Measurements from ENCODE around the gene OR13C5. TPM values are rescaled to one million over a fixed set of nuclear protein-coding genes. Genes with fewer than 3 reads are reported as not detected.
"Not testable (repeated sequence)": the region's sequence is repeated elsewhere in the genome, so short reads cannot be mapped to it uniquely, and the experiment has no call there.

The OR13C5 gene, protein sequence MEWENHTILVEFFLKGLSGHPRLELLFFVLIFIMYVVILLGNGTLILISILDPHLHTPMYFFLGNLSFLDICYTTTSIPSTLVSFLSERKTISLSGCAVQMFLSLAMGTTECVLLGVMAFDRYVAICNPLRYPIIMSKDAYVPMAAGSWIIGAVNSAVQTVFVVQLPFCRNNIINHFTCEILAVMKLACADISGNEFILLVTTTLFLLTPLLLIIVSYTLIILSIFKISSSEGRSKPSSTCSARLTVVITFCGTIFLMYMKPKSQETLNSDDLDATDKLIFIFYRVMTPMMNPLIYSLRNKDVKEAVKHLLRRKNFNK
- total RNA-seq: not detected
- polyA plus RNA-seq: not detected
- long read RNA-seq, donor 1: 0 reads
- long read RNA-seq, donor 2: 0 reads

DNA sequence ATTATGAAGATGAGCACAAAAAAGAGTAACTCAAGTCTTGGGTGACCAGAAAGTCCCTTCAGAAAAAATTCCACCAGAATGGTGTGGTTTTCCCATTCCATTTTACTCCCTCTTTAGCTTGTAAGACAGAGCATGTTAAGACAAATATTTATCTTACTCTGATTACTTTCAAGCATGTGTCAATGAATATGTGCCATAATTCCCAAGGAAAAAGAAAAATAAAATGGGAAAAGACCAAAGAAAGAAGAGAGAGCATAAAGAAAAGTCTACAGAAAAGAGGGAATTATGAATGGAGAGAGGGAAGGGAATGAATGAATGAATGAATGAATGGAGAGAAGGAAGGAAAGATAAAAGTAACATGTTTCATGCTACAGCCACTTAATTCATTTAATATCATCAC, at the start of gene OR13C5:
Gene OR13C5, minus strand, starts transcription at position 101 of the 400 bp plus-strand sequence. Its CDS starts 0 bp downstream, at position 101.
- H3K4me1 ChIP-seq; intact Hi-C loops (cut with DNase I); DNase-seq; ATAC-seq; H3K36me3 ChIP-seq (ENCODE audit: insufficient read depth in 1 of 2, low read depth in 1 of 2); H3K4me3 ChIP-seq; H3K27ac ChIP-seq; H3K9me3 ChIP-seq; H3K27me3 ChIP-seq (ENCODE audit: insufficient read depth in 3 of 3, low read length in 2 of 3): not testable (repeated sequence)

DNA sequence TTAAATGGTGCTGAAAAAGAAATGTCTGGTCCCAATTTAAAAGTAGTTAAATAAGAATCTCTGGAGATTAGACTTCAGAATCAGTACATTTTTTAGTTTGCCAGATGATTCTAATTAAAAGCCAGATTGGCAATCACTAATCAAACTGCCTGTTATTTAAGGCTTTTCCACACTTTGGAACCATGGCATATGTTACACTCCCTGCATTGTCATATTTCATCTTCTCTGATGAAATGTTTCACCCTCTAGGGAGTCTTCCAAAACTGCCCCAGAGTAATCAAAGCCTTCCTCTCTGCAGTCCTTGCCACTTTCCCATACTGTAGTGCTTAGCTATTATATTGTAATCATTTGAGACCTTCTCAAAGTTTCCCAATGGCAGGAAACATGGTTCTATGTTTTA, 36.2 kb upstream of the OR13C5 start:
- no peaks in the 10 kb centered on the region for H3K27me3 ChIP-seq (ENCODE audit: insufficient read depth in 3 of 3, low read length in 2 of 3)
- H3K4me3 ChIP-seq: no peak overlapping the region
- H3K4me1 ChIP-seq: no peaks in the 10 kb centered on the region

DNA sequence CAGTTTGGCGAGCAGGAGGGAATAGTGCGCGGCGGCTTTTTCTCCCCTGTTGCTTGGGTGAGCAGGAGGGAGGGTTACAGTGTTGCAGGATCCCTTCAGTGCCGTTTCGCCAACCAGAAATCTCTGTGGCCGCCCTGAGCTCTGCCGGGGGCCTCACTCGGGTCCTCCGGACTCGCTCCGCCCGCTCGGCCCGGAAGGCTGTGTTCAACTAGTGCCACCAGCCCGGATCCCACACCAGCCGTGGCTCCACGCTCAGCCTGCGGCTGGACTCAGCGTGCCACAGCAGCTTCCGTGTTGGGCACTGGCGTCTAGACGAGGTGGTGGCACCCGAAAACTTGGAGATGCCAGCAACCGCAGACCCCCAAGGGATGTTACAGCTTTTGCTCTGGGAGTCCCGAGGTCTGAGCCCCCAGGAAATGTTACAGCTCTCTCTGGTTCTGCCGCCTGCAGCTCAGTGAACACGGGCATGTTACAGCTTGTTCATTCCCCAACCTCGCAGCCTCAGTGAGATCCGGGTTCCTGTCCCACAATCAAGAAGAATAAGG, 34.8 kb upstream of the OR13C5 start:
- no peaks in the 10 kb centered on the region for H3K36me3 ChIP-seq (ENCODE audit: insufficient read depth in 1 of 2, low read depth in 1 of 2)
- ATAC-seq: no peak
- H3K27me3 ChIP-seq (ENCODE audit: insufficient read depth in 3 of 3, low read length in 2 of 3): no peaks in the 10 kb centered on the region
- TF ChIP-seq, protein P1, sequence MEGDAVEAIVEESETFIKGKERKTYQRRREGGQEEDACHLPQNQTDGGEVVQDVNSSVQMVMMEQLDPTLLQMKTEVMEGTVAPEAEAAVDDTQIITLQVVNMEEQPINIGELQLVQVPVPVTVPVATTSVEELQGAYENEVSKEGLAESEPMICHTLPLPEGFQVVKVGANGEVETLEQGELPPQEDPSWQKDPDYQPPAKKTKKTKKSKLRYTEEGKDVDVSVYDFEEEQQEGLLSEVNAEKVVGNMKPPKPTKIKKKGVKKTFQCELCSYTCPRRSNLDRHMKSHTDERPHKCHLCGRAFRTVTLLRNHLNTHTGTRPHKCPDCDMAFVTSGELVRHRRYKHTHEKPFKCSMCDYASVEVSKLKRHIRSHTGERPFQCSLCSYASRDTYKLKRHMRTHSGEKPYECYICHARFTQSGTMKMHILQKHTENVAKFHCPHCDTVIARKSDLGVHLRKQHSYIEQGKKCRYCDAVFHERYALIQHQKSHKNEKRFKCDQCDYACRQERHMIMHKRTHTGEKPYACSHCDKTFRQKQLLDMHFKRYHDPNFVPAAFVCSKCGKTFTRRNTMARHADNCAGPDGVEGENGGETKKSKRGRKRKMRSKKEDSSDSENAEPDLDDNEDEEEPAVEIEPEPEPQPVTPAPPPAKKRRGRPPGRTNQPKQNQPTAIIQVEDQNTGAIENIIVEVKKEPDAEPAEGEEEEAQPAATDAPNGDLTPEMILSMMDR (IDR thresholded peaks at IDR 0.05): no peak
- intact Hi-C loops (cut with DNase I): no loop called here
- DNase-seq: no peak
- WGBS, 3 donors: 92 to 96% (median 95%) methylated on average over 30 of the region's 30 CpGs
- H3K4me3 ChIP-seq: no peak overlapping the region
- H3K9me3 ChIP-seq: peaks cover 10% of the 10 kb centered on the region
- H3K27ac ChIP-seq: no peak overlapping the region
- H3K4me1 ChIP-seq: no peaks in the 10 kb centered on the region

More for the DNA sequence above, 36.2 kb upstream of the OR13C5 start:
- DNase-seq (no peak), ATAC-seq (no peak)
- Histone ChIP-seq H3K27ac (no peak overlapping the region), H3K9me3 (peaks cover 21% of the 10 kb centered on the region), H3K36me3 (ENCODE audit: insufficient read depth in 1 of 2, low read depth in 1 of 2) (no peaks in the 10 kb centered on the region)
- intact Hi-C loops (cut with DNase I): no loop called here
- TF ChIP-seq, protein P1 (IDR thresholded peaks at IDR 0.05): no peak

DNA sequence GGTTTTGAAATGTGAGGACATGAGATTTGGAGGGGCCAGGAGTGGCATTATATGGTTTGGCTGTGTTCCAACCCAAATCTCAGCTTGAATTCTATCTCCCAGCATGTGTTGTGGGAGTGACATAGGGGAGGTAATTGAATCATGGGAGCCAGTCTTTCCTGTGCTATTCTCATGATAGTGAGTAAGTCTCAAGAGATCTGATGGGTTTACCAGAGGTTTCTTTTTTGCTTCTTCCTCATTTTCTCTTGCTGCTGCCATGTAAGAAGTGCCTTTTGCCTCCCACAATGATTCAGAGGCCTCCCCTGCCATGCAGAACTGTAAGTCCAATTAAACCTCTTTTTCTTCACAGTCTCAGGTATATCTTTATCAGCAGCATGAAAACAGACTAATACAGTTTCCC, 26.8 kb upstream of the OR13C5 start:
- H3K27me3 ChIP-seq (ENCODE audit: insufficient read depth in 3 of 3, low read length in 2 of 3); ATAC-seq; H3K4me1 ChIP-seq; intact Hi-C loops (cut with DNase I); H3K36me3 ChIP-seq (ENCODE audit: insufficient read depth in 1 of 2, low read depth in 1 of 2); H3K4me3 ChIP-seq; H3K9me3 ChIP-seq; H3K27ac ChIP-seq; DNase-seq: not testable (repeated sequence)

DNA sequence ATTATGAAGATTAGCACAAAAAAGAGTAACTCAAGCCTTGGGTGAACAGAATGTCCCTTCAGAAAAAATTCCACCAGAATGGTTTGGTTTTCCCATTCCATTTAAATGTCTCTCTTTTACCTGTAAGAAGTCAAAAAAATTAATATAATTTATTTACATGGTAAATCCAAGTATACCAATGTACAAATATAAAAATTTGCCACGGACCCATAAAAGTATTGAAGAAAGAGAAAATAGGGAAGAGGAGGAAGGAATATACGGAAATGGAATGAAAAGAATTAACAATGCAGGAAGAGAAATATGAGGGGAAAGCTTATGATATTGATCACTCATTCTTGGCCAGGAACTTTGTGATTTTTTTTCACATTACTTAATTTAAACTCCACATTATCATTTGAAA, 18.9 kb upstream of the OR13C5 start, which contains the start of gene OR13C9:
Gene OR13C9, minus strand, starts transcription at position 101 of the 400 bp plus-strand sequence. Its CDS starts 0 bp downstream, at position 101.
- no peaks in the 10 kb centered on the region for H3K9me3 ChIP-seq
- TF ChIP-seq, protein P1 (IDR thresholded peaks at IDR 0.05): no peak
- H3K4me1 ChIP-seq: no peaks in the 10 kb centered on the region
- H3K36me3 ChIP-seq (ENCODE audit: insufficient read depth in 1 of 2, low read depth in 1 of 2): no peaks in the 10 kb centered on the region
- no peaks in the 10 kb centered on the region for H3K27me3 ChIP-seq (ENCODE audit: insufficient read depth in 3 of 3, low read length in 2 of 3)
- no peak within 1 kb of the TSS for H3K27ac ChIP-seq
- ATAC-seq (no peak), DNase-seq (no peak)
- WGBS, 3 donors: 68 to 77% (median 73%) methylated on average over 2 of the region's 2 CpGs
- H3K4me3 ChIP-seq: no peak within 1 kb of the TSS
- intact Hi-C loops (cut with DNase I): no loop called here
